Activated CD8-positive, alpha-beta memory T cell treated with anti-CD3 and anti-CD28 coated beads, Interleukin-2, amount 10 ng/mL, durations not matched to agents 7 days and 5 days (primary cell): ENCODE measurements around the gene ALDH1A2. TPM values are rescaled to one million over a fixed set of nuclear protein-coding genes. Genes with fewer than 3 reads are reported as not detected.

ENCODE experiments used
- ATAC-seq: fragments of 150-1000 bp; cut with Tn5 transposase; one replicate; pipeline ENCODE4 v1.10.0; 2021; ENCODE audit warnings: moderate library complexity
- CTCF ChIA-PET: fragments of 350-600 bp; sonication (Branson Sonifier 250); formaldehyde crosslinking; loops from one replicate; lab custom pipeline; 2021; ENCODE audit warnings: antibody characterized with exemption; lab: Charles Lee
- DNase-seq: peaks from one replicate; pipeline ENCODE4 v3.0.0-alpha.2; 2020
- H3K27ac Mint-ChIP-seq: one replicate; pipeline ENCODE4 v1.8.0; 2021; ENCODE audit warnings: mild to moderate bottlenecking, mixed read lengths
- H3K27me3 Mint-ChIP-seq: one replicate; pipeline ENCODE4 v1.8.0; 2021; ENCODE audit warnings: mixed read lengths
- H3K36me3 Mint-ChIP-seq: one replicate; pipeline ENCODE4 v1.8.0; 2021; ENCODE audit warnings: mild to moderate bottlenecking, mixed read lengths
- H3K4me1 Mint-ChIP-seq: one replicate; pipeline ENCODE4 v1.8.0; 2021; ENCODE audit warnings: mixed read lengths
- H3K4me3 Mint-ChIP-seq: one replicate; pipeline ENCODE4 v1.8.0; 2021; ENCODE audit warnings: mild to moderate bottlenecking, moderate library complexity, mixed read lengths
- H3K9me3 Mint-ChIP-seq: one replicate; pipeline ENCODE4 v1.8.0; 2022; ENCODE audit warnings: low read depth, mixed read lengths
- total RNA-seq, 2 experiments: library from RNA; stranded (reverse); gene quantifications; one replicate each; pipeline ENCODE4 v1.2.3, GENCODE V29; 2021

The ALDH1A2 gene
- total RNA-seq, 2 experiments from 2014 or later, result 0.82 to 1.5 TPM

DNA sequence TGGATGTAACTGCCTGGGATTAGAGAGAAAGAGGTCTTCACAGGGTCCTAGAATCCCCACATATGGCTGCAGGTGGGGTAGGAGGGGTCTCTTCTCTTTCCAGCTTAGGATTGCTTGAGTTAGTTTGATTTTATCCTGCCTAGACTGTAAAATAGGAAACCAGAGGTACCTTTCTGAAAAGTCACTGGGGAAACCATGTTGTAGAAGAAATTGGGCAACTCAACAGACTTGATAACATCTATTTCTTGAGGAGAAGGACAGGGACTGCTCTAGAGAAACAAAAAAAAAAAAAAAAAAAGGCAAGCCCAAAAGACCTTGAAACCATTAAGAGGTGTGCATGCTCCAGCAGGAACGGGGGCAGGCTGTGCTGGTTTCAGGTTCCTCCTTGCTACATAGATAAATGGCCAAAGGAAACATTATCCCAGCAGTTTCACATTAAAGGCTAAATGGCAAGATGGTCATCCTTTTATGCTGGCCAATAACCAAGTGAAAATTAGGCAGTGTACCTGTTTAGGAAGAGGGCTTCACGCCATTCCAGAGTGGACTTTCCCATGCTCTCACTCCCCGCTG lies 116.1 kb downstream of the ALDH1A2 start:
- CTCF ChIA-PET, result no interaction called here
- H3K9me3 Mint-ChIP-seq, result no peaks in the 10 kb centered on the region
- no peak for ATAC-seq
- H3K4me3 Mint-ChIP-seq, result no peak overlapping the region
- no peak for DNase-seq
- no peaks in the 10 kb centered on the region for H3K36me3 Mint-ChIP-seq
- peaks cover 15% of the 10 kb centered on the region for H3K27me3 Mint-ChIP-seq
- H3K27ac Mint-ChIP-seq, result no peak overlapping the region
- H3K4me1 Mint-ChIP-seq, result no peaks in the 10 kb centered on the region

DNA sequence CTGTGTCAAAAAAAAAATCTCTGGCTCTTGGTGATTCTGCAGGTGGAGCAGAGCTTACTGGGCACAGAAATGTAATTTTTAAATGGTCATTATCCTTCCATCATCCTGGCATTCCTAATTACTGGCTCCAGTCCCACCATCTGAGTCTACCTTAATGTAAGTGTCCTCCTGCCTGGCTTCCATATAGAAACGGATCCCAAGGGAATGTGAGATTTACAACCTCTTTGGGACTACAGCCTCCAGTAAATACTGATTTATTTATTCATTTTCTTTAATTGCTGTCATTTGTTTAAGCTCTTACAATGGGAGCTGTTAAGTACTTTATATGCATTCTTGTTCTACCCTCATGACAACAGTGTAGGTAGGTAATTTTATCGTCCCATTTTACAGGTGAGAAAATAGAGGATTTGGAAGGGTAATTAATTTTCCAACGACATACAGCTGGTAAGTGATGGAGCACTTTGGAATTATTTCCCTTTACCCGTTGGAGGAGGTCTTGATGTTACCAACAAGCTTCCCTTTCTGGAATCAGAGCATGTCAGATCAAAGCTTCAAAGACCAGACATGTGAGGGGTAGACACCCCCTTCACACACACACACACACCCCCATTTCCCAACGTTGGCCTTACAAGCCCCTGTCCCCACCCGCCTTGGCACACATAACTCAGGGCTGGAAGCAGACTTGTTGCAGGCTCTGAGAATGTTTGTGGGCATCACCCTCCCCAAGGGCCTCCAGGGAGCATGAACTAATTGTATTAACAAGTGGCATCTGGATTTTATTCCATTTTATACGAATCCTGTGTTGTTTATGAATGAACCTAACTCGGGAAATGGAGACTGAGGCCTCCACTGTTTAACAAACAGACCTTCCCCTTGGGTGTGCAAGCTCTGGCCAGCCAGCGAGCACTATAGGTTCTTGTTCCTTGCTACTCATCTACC lies 116.9 kb downstream of the ALDH1A2 start:
- no peak for DNase-seq

GRCh38 chr15:57947781-57948180 lies 117.7 kb downstream of the ALDH1A2 start:
- Mint-ChIP-seq H3K4me1 (no peaks in the 10 kb centered on the region), H3K36me3 (no peaks in the 10 kb centered on the region), H3K27me3 (peaks cover 15% of the 10 kb centered on the region), H3K9me3 (no peaks in the 10 kb centered on the region), H3K4me3 (no peak overlapping the region), H3K27ac (no peak overlapping the region)
- CTCF ChIA-PET, result no interaction called here
- no peak for ATAC-seq
- DNase-seq, result no peak

More for the DNA sequence above, 116.9 kb downstream of the ALDH1A2 start:
- no peaks in the 10 kb centered on the region for H3K36me3 Mint-ChIP-seq
- ATAC-seq, result no peak
- CTCF ChIA-PET, result no interaction called here
- no peak overlapping the region for H3K27ac Mint-ChIP-seq
- H3K9me3 Mint-ChIP-seq, result no peaks in the 10 kb centered on the region
- H3K4me3 Mint-ChIP-seq, result no peak overlapping the region
- H3K27me3 Mint-ChIP-seq, result peaks cover 15% of the 10 kb centered on the region
- H3K4me1 Mint-ChIP-seq, result no peaks in the 10 kb centered on the region

- no peak for ATAC-seq
- Mint-ChIP-seq H3K4me3 (no peak overlapping the region), H3K4me1 (no peaks in the 10 kb centered on the region), H3K27me3 (peaks cover 15% of the 10 kb centered on the region), H3K27ac (no peak overlapping the region), H3K36me3 (no peaks in the 10 kb centered on the region), H3K9me3 (no peaks in the 10 kb centered on the region)
- no peak for DNase-seq
- CTCF ChIA-PET, result no interaction called here
Measured at GRCh38 chr15:57947282-57947681, 118.2 kb downstream of the ALDH1A2 start.

GRCh38 chr15:57946491-57947048 lies 118.9 kb downstream of the ALDH1A2 start:
- CTCF ChIA-PET, result no interaction called here
- DNase-seq, result no peak
- no peak overlapping the region for H3K4me3 Mint-ChIP-seq
- no peak for ATAC-seq
- H3K9me3 Mint-ChIP-seq, result no peaks in the 10 kb centered on the region
- no peak overlapping the region for H3K27ac Mint-ChIP-seq
- H3K27me3 Mint-ChIP-seq, result peaks cover 14% of the 10 kb centered on the region
- H3K4me1 Mint-ChIP-seq, result no peaks in the 10 kb centered on the region
- no peaks in the 10 kb centered on the region for H3K36me3 Mint-ChIP-seq

GRCh38 chr15:57945616-57946015 lies 119.9 kb downstream of the ALDH1A2 start:
- H3K4me1 Mint-ChIP-seq, result no peaks in the 10 kb centered on the region
- H3K27ac Mint-ChIP-seq, result no peak overlapping the region
- CTCF ChIA-PET, result no interaction called here
- H3K27me3 Mint-ChIP-seq, result peaks cover 15% of the 10 kb centered on the region
- no peaks in the 10 kb centered on the region for H3K9me3 Mint-ChIP-seq
- no peak overlapping the region for H3K4me3 Mint-ChIP-seq
- ATAC-seq (no peak), DNase-seq (no peak)
- H3K36me3 Mint-ChIP-seq, result no peaks in the 10 kb centered on the region

DNA sequence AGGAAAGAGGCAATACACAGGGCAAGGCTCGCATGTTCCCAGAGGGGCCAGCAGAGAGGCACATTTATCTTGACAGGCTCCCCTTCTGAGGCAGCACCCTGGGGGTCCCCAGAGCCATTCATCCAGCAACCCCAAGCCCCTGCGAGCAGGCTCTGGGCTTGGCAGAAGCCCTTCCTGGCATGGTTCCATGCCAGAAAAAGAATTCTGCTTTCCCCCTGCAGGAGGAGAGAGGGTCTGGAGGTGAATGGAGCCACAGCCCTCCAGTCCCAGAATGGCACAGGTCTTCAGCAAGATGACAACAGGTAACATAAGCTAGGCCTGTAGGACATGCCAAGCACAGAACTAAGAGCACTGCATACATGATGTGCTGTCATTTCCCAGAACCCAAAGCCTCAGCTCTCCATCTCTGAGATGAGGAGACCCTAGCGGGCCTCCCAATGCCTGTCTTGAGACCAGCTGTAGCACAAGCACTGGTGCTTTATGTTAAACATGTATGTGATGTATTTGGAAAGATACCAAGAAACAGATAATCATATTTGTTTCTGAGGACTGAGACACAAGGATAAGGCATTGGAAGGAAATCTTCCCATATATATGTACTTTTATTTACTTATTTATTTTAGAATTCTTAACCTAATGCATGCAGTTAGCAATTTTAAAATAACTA lies 121.6 kb downstream of the ALDH1A2 start:
- Mint-ChIP-seq H3K9me3 (no peaks in the 10 kb centered on the region), H3K4me3 (no peak overlapping the region), H3K27ac (no peak overlapping the region), H3K36me3 (no peaks in the 10 kb centered on the region), H3K4me1 (no peaks in the 10 kb centered on the region), H3K27me3 (peaks cover 20% of the 10 kb centered on the region)
- no peak for DNase-seq
- ATAC-seq, result no peak
- CTCF ChIA-PET, result interaction anchor here (0.8 kb wide), 1 partner anchor 11 kb away, joined by 3 read pairs; no protein-coding TSS in a partner anchor

GRCh38 chr15:57943171-57943570 lies 122.3 kb downstream of the ALDH1A2 start:
- H3K36me3 Mint-ChIP-seq, result no peaks in the 10 kb centered on the region
- CTCF ChIA-PET, result interaction anchor here (0.8 to 1.2 kb wide), 2 partner anchors 12 to 63 kb away, joined by 3 read pairs; no protein-coding TSS in a partner anchor
- no peaks in the 10 kb centered on the region for H3K4me1 Mint-ChIP-seq
- H3K4me3 Mint-ChIP-seq, result no peak overlapping the region
- H3K27ac Mint-ChIP-seq, result no peak overlapping the region
- H3K9me3 Mint-ChIP-seq, result no peaks in the 10 kb centered on the region
- DNase-seq (no peak), ATAC-seq (no peak)
- peaks cover 25% of the 10 kb centered on the region for H3K27me3 Mint-ChIP-seq

DNA sequence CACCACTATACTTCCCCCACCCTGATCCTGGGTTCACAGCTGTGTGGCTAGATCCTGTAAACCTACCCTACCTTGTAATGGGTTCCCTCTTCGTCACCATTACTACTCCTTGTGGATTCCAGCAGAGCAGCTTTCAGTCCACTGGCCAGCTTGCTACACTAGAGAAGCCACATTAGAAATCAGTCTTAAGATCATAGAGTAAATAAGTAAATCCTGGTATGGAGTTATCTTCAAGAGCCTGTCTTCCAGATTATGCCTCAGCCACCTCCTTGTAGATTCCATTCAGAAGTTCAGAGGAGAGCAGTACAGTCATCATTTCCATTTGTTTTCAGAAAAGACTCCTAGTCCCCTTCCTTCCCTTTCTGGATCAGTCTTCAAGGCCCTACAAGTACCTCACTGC lies 123.7 kb downstream of the ALDH1A2 start:
- DNase-seq (no peak), ATAC-seq (no peak)
- Mint-ChIP-seq H3K27ac (no peak overlapping the region), H3K9me3 (no peaks in the 10 kb centered on the region), H3K4me1 (no peaks in the 10 kb centered on the region), H3K4me3 (no peak overlapping the region), H3K27me3 (peaks cover 33% of the 10 kb centered on the region), H3K36me3 (no peaks in the 10 kb centered on the region)
- CTCF ChIA-PET, result interaction anchor here (1.2 kb wide), 1 partner anchor 65 kb away, joined by 3 read pairs; no protein-coding TSS in a partner anchor

DNA sequence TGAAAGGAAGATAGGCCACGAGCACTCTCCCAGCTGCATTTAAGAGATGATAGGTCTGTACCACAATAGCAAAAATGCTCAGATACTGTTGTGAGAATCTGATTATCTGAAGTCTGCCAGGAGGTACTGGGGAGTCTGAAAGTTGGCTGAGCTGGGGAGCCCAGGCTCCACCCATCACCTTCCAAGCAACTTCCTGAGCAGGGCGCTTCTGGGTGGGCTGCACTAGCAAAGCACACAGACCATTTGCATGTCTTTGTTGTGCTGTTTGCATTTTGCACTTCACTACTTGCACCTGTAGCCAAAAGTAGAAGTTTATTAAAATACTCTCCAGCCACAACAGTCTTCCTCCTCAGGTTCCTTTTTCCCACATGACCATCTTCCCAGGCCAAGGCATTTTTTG lies 133.2 kb downstream of the ALDH1A2 start:
- Mint-ChIP-seq H3K36me3 (no peaks in the 10 kb centered on the region), H3K27me3 (peaks cover 27% of the 10 kb centered on the region), H3K4me3 (no peak overlapping the region), H3K27ac (no peak overlapping the region), H3K4me1 (no peaks in the 10 kb centered on the region), H3K9me3 (no peaks in the 10 kb centered on the region)
- DNase-seq, result no peak
- no peak for ATAC-seq
- CTCF ChIA-PET, result no interaction called here

GRCh38 chr15:57931570-57931969 lies 133.9 kb downstream of the ALDH1A2 start:
- CTCF ChIA-PET, result no interaction called here
- Mint-ChIP-seq H3K27ac (no peak overlapping the region), H3K36me3 (no peaks in the 10 kb centered on the region), H3K4me1 (no peaks in the 10 kb centered on the region), H3K27me3 (peaks cover 21% of the 10 kb centered on the region), H3K9me3 (no peaks in the 10 kb centered on the region), H3K4me3 (no peak overlapping the region)
- DNase-seq, result no peak
- no peak for ATAC-seq

DNA sequence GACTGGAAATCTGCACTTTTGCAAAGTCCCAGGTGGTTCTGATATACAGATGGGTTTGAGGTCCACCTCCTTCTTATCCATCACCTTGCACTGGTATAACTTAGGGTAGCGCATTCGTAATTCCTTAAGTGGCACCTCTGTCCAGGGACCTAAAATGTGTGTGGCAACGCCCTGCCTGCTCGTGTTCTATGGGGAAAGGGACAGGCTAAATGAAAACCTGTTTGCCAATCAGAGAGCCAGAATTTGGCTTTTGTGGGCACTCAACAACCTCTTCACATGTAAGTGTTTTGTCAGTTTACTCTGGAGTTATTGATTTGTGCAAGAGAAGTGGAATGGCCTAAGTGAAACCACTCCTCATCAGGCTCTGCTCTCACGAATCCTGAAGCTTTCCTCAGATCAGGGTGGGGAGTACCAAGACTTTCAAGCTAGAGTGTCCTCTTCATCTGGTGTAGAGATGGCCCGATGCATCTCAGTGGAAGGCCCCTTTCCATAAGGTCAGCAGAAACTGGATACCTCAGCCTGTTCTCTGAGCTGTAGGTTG lies 138.3 kb downstream of the ALDH1A2 start:
- Mint-ChIP-seq H3K36me3 (no peaks in the 10 kb centered on the region), H3K4me3 (no peak overlapping the region), H3K4me1 (no peaks in the 10 kb centered on the region), H3K9me3 (no peaks in the 10 kb centered on the region), H3K27ac (no peak overlapping the region), H3K27me3 (peaks cover 20% of the 10 kb centered on the region)
- DNase-seq, result no peak
- CTCF ChIA-PET, result no interaction called here
- no peak for ATAC-seq

- CTCF ChIA-PET, result no interaction called here
- H3K4me3 Mint-ChIP-seq, result no peak overlapping the region
- H3K27ac Mint-ChIP-seq, result no peak overlapping the region
- H3K9me3 Mint-ChIP-seq, result no peaks in the 10 kb centered on the region
- no peak for ATAC-seq
- H3K36me3 Mint-ChIP-seq, result no peaks in the 10 kb centered on the region
- H3K4me1 Mint-ChIP-seq, result no peaks in the 10 kb centered on the region
- no peak for DNase-seq
- peaks cover 16% of the 10 kb centered on the region for H3K27me3 Mint-ChIP-seq
Measured at GRCh38 chr15:57925650-57926049, 139.9 kb downstream of the ALDH1A2 start.
